ENCODE data around the gene PLEKHG5. TPM values are rescaled to one million over a fixed set of nuclear protein-coding genes. Genes with fewer than 3 reads are reported as not detected.

The PLEKHG5 gene
- polyA plus RNA-seq, 1 experiment = 4.2 TPM

DNA sequence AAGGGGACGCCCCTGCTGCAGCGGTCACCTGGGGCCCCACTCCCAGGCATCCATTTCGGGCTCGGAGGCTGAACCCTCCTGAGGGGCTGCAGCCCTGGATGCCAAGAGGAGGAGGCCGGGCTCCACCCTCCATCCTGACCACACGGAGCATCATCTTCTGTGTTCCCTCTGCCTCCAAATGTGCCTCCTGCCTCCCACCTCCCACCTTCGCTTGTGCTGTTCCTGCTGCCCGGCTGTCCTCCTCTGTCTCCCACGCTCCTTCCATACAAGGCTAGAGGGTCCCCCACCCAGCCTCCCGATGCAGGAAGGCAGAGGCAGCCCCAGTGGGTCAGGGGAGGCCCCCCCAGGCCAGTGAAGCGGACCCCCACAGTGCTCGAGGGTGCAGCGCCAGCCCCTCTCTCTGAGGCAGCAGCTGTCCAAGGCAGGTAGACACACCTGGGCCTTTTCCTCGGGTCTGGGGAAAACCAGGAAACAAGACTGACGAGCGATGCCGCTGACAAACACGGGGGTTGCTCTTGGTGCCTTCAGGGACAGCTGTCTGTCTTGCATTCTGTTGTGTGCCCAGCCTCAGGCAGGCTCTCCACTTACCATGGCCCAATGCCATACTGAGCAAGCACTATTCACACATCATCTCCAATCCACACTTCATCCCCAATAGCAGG, 16.8 kb upstream of the PLEKHG5 start:
- ChIA-PET POLR2A (no interaction called here), CTCF (no interaction called here)
- DNase-seq (ENCODE audit: low read depth, low spot score) = no peak
- Histone ChIP-seq H3K27ac (ENCODE audit: low read depth, low read length) (no peak overlapping the region), H3K9me3 (ENCODE audit: control insufficient read depth, insufficient read depth, low read length) (no peaks in the 10 kb centered on the region; the same call in 1 of the 2 replicates), H3K27me3 (ENCODE audit: control insufficient read depth, insufficient read depth, low read length) (peaks cover 5% of the 10 kb centered on the region), H3K4me3 (ENCODE audit: low read depth, low read length) (no peak overlapping the region)
- TF ChIP-seq, protein P1, sequence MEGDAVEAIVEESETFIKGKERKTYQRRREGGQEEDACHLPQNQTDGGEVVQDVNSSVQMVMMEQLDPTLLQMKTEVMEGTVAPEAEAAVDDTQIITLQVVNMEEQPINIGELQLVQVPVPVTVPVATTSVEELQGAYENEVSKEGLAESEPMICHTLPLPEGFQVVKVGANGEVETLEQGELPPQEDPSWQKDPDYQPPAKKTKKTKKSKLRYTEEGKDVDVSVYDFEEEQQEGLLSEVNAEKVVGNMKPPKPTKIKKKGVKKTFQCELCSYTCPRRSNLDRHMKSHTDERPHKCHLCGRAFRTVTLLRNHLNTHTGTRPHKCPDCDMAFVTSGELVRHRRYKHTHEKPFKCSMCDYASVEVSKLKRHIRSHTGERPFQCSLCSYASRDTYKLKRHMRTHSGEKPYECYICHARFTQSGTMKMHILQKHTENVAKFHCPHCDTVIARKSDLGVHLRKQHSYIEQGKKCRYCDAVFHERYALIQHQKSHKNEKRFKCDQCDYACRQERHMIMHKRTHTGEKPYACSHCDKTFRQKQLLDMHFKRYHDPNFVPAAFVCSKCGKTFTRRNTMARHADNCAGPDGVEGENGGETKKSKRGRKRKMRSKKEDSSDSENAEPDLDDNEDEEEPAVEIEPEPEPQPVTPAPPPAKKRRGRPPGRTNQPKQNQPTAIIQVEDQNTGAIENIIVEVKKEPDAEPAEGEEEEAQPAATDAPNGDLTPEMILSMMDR (IDR thresholded peaks at IDR 0.05; ENCODE audit: low read depth, low read length) = no peak

DNA sequence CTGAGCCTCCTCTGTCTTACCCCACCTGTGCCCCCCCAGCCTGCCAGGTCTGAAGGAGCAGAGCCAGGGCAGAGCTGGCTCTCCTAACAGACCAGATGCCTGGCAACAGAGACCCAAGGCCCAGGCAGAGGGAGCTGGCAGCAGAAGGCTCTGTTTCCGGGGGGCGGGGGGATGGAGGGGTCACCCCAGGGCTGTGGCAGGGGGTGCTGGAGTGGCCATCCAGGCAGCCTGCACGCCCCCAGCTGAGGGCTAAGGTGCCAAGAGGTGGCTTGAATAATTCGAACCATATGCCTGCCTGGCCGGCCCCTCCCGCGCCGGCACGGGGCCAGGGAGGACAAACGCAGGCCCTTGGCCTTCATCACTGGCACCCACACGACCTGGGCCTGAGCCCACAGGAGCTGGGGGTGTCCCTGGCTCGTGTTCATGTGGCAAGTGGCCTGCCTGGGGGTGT, 16.0 kb upstream of the PLEKHG5 start:
- DNase-seq (ENCODE audit: low read depth, low spot score) = no peak
- Histone ChIP-seq H3K27ac (ENCODE audit: low read depth, low read length) (no peak overlapping the region), H3K27me3 (ENCODE audit: control insufficient read depth, insufficient read depth, low read length) (peaks cover 5% of the 10 kb centered on the region), H3K4me3 (ENCODE audit: low read depth, low read length) (no peak overlapping the region), H3K9me3 (ENCODE audit: control insufficient read depth, insufficient read depth, low read length) (no peaks in the 10 kb centered on the region; the same call in 1 of the 2 replicates)
- CTCF ChIA-PET = interaction anchor here (0.8 to 1.4 kb wide), 2 partner anchors 18 to 47 kb away, joined by 3 to 12 read pairs; partner anchors contain the start of gene TAS1R1
- POLR2A ChIA-PET = no interaction called here
- TF ChIP-seq, protein P1 (IDR thresholded peaks at IDR 0.05; ENCODE audit: low read depth, low read length) = no peak

DNA sequence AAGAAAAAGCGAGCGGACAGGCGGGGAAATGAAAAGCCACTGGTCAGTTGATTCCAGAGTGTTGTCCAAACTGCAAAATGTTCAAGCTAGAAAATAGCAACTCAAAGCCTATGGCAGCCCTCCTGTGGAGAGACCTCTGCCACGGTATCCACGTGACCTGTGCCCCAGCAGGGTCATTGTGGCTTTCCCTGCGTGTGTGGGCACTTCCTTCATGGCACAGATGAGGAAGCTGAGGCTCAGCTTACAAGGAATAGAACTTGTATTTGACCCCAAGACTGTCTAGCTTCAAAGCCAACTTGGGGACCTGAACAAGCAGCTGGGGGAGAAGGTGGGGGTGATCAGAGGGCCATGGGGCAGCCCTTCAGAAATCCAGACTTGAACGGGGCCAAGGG, 15.6 kb upstream of the PLEKHG5 start:
- peaks cover 5% of the 10 kb centered on the region for H3K27me3 ChIP-seq (ENCODE audit: control insufficient read depth, insufficient read depth, low read length)
- ChIA-PET POLR2A (no interaction called here), CTCF (interaction anchor here (0.8 to 1.4 kb wide), 2 partner anchors 17 to 48 kb away, joined by 3 to 12 read pairs; partner anchors contain the start of gene TAS1R1)
- no peak for DNase-seq (ENCODE audit: low read depth, low spot score)
- H3K9me3 ChIP-seq (ENCODE audit: control insufficient read depth, insufficient read depth, low read length) = no peaks in the 10 kb centered on the region; the same call in 1 of the 2 replicates
- TF ChIP-seq, protein P1 (IDR thresholded peaks at IDR 0.05; ENCODE audit: low read depth, low read length) = no peak
- H3K4me3 ChIP-seq (ENCODE audit: low read depth, low read length) = no peak overlapping the region
- H3K27ac ChIP-seq (ENCODE audit: low read depth, low read length) = no peak overlapping the region

DNA sequence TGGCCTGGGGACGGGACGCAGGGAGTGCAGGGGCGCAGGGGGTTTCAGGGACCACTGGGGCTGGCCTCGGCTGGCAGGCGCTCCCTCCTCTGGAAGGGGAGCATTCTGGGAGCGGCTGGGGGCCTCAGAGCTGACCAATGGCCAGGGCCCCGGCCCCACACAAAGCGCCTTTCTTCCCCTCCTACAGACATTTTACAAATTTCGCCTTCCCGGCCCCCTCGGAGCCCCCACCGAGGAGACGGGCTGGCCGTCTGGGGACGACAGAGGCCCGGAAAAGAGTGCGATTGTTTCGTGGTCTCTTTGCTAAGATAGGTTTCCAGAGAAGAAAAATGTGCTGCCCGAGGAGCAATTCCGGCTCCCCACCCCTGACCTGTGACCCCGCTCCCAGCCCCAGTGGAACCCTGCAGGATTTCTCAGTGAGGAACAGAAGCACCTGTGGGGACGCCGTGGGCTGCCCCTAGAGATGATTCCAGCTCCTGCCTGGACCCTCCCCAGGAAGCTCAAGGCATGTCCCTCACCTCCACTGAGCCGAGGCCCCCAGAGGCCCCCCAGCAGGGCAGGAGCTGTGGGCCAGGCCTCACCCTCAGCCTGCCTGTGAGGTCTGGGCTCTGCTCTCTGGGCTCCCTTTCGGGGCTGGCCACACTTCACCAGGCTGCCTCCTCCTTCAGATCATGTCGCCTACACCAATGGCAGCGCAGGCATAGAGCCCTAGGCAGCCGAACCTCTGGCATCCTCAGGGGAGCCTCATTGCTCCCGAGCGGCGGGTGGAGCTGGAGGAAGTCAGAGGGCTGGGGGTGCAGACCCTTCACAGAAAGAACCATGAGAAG, 15.0 kb upstream of the PLEKHG5 start:
- CTCF ChIA-PET = interaction anchor here (0.8 to 2.0 kb wide), 3 partner anchors 17 to 48 kb away, joined by 3 to 12 read pairs (median 11); partner anchors contain the start of gene TAS1R1
- Histone ChIP-seq H3K4me3 (ENCODE audit: low read depth, low read length) (no peak overlapping the region), H3K27ac (ENCODE audit: low read depth, low read length) (no peak overlapping the region), H3K27me3 (ENCODE audit: control insufficient read depth, insufficient read depth, low read length) (peaks cover 5% of the 10 kb centered on the region), H3K9me3 (ENCODE audit: control insufficient read depth, insufficient read depth, low read length) (no peaks in the 10 kb centered on the region; the same call in 1 of the 2 replicates)
- POLR2A ChIA-PET = no interaction called here
- no peak for DNase-seq (ENCODE audit: low read depth, low spot score)
- TF ChIP-seq, protein P1 (IDR thresholded peaks at IDR 0.05; ENCODE audit: low read depth, low read length) = no peak
